SK-N-SH (cell line): ENCODE results near the gene NHERF2. TPM values are rescaled to one million over a fixed set of nuclear protein-coding genes. Genes with fewer than 3 reads are reported as not detected.

Source experiments
- CTCF ChIA-PET: fragments of 300-600, 350-600 bp; formaldehyde crosslinking; extraction: SDS; loops from one replicate; lab custom pipeline; 2021; lab: Yijun Ruan, JAX
- POLR2A ChIA-PET: fragments of 350-600 bp; sonication (Branson Sonifier 250); formaldehyde crosslinking; extraction: SDS; loops from one replicate; lab custom pipeline; 2020; ENCODE audit warnings: antibody characterized with exemption, inconsistent platforms; lab: Yijun Ruan, JAX
- DNase-seq: peaks from one replicate; pipeline ENCODE4 v3.0.0; 2012
- H2AFZ ChIP-seq: fragments of 200-600 bp; sonication (generic); 2 replicates; pipeline ENCODE4 v1.8.1; 2016; ENCODE audit warnings: antibody characterized with exemption, mild to moderate bottlenecking, low read depth
- H3F3A ChIP-seq: fragments of 200-600 bp; sonication (generic); replicated peaks from 2 replicates; pipeline ENCODE3; 2016; ENCODE audit warnings: antibody characterized with exemption, mild to moderate bottlenecking; ENCODE audit not compliant: insufficient read depth
- H3K27ac ChIP-seq, 2 experiments: fragments of 200-500 bp in 1 of 2; fragments of 200-600 bp in 1 of 2; sonication (Bioruptor generic) in 1 of 2; sonication (generic), shearing (Covaris generic) in 1 of 2; 2 replicates each; pipeline versions ENCODE4 v1.5.1 to v1.6.1; 2014 to 2016; ENCODE audit warnings: low read depth in 2 of 2, inconsistent platforms in 1 of 2, low read length in 1 of 2, mild to moderate bottlenecking in 1 of 2, mixed read lengths in 1 of 2
- H3K27me3 ChIP-seq: fragments of 200-600 bp; sonication (generic), shearing (Covaris generic); 2 replicates; pipeline ENCODE4 v1.6.1; 2016; ENCODE audit warnings: mixed run types; ENCODE audit not compliant: insufficient read depth
- H3K36me3 ChIP-seq, 2 experiments: fragments of 200-500 bp in 1 of 2; fragments of 200-600 bp in 1 of 2; sonication (Bioruptor generic) in 1 of 2; sonication (generic) in 1 of 2; replicated peaks in 1 of 2; 2 replicates each; pipeline versions ENCODE3 to v1.5.1; 2014 to 2016; ENCODE audit warnings: low read length in 1 of 2, mild to moderate bottlenecking in 1 of 2; ENCODE audit not compliant: insufficient read depth in 2 of 2, control insufficient read depth in 1 of 2
- H3K4me1 ChIP-seq, 2 experiments: fragments of 200-500 bp in 1 of 2; fragments of 200-600 bp in 1 of 2; sonication (Bioruptor generic) in 1 of 2; sonication (generic), shearing (Covaris generic) in 1 of 2; 2 replicates each; pipeline versions ENCODE4 v1.5.1 to v1.6.1; 2014 to 2016; ENCODE audit warnings: low read depth in 1 of 2, low read length in 1 of 2, mixed run types in 1 of 2; ENCODE audit not compliant: insufficient read depth in 2 of 2, control insufficient read depth in 1 of 2
- H3K4me2 ChIP-seq: fragments of 200-600 bp; sonication (generic), shearing (Covaris generic); 2 replicates; pipeline ENCODE4 v1.6.1; 2017; ENCODE audit warnings: mixed run types
- H3K4me3 ChIP-seq, 2 experiments: fragments of 200-500 bp in 1 of 2; fragments of 200-600 bp in 1 of 2; sonication (Bioruptor generic) in 1 of 2; sonication (generic), shearing (Covaris generic) in 1 of 2; 2 replicates each; pipeline versions ENCODE4 v1.5.1 to v1.8.1; 2014 to 2016; ENCODE audit warnings: low read depth in 2 of 2, inconsistent platforms in 1 of 2, low read length in 1 of 2, mild to moderate bottlenecking in 1 of 2, mixed read lengths in 1 of 2, moderate library complexity in 1 of 2
- H3K79me2 ChIP-seq: fragments of 200-600 bp; sonication (generic); 2 replicates; pipeline ENCODE4 v1.8.1; 2017; ENCODE audit warnings: mild to moderate bottlenecking; ENCODE audit not compliant: insufficient read depth
- H3K9ac ChIP-seq: fragments of 200-600 bp; sonication (generic); 2 replicates; pipeline ENCODE4 v1.6.1; 2017; ENCODE audit warnings: mixed run types
- H3K9me2 ChIP-seq: fragments of 200-600 bp; sonication (generic); 2 replicates; pipeline ENCODE4 v1.6.1; 2017; ENCODE audit warnings: mixed run types
- H3K9me3 ChIP-seq: fragments of 200-600 bp; sonication (generic); 2 replicates; pipeline ENCODE4 v1.6.1; 2017; ENCODE audit warnings: mixed run types, mild to moderate bottlenecking, moderate library complexity
- H4K20me1 ChIP-seq: fragments of 200-600 bp; sonication (generic); 2 replicates; pipeline ENCODE4 v1.6.1; 2017; ENCODE audit warnings: mild to moderate bottlenecking, mixed run types; ENCODE audit not compliant: insufficient read depth
- CHD2 ChIP-seq: fragments of 150-350 bp; IDR thresholded peaks from 2 replicates; pipeline ENCODE4 v1.6.1; 2018; ENCODE audit warnings: low read length; ENCODE audit not compliant: partially characterized antibody
- CTCF ChIP-seq: fragments of 200-600 bp; sonication (generic); IDR thresholded peaks from 2 replicates; pipeline ENCODE4 v1.6.1; 2017; ENCODE audit warnings: antibody characterized with exemption, mild to moderate bottlenecking, moderate library complexity
- ELF1 ChIP-seq: IDR thresholded peaks from 2 replicates; pipeline ENCODE4 v1.4.0; 2012
- EP300 ChIP-seq, 2 experiments: IDR thresholded peaks; 2 replicates each; pipeline versions ENCODE4 v1.4.0 to v1.6.1; 2012; ENCODE audit warnings: borderline replicate concordance in 1 of 2, low read depth in 1 of 2, low read length in 1 of 2
- EZH2phosphoT487 ChIP-seq: fragments of 200-600 bp; sonication (generic); IDR thresholded peaks from 2 replicates; pipeline ENCODE4 v1.6.1; 2017; ENCODE audit warnings: low read depth, mixed run types, mild to moderate bottlenecking, antibody characterized with exemption, moderate library complexity, borderline replicate concordance
- FOXJ3 ChIP-seq: sonication (generic); formaldehyde crosslinking; IDR thresholded peaks from 2 replicates; pipeline ENCODE4 v1.5.1; 2020; ENCODE audit warnings: mild to moderate bottlenecking, missing genetic modification reagents
- FOXM1 ChIP-seq: IDR thresholded peaks from 2 replicates; pipeline ENCODE4 v1.4.0; 2012; ENCODE audit warnings: low read depth, mild to moderate bottlenecking
- GABPA ChIP-seq: IDR thresholded peaks from 2 replicates; pipeline ENCODE4 v1.4.0; 2012; ENCODE audit warnings: low read depth, mild to moderate bottlenecking
- JUND ChIP-seq: IDR thresholded peaks from 2 replicates; pipeline ENCODE4 v1.4.0; 2012
- NFIC ChIP-seq: IDR thresholded peaks from 2 replicates; pipeline ENCODE4 v1.4.0; 2012; ENCODE audit warnings: borderline replicate concordance
- POLR2AphosphoS5 ChIP-seq: IDR thresholded peaks from 2 replicates; pipeline ENCODE4 v1.6.1; 2012; ENCODE audit warnings: low read depth, low read length
- RAD21 ChIP-seq: IDR thresholded peaks from 2 replicates; pipeline ENCODE4 v1.6.1; 2012; ENCODE audit warnings: mild to moderate bottlenecking, low read length
- RCOR1 ChIP-seq: fragments of 150-350 bp; IDR thresholded peaks from 2 replicates; pipeline ENCODE4 v1.6.1; 2017; ENCODE audit warnings: antibody characterized with exemption, low read length
- RFX5 ChIP-seq: IDR thresholded peaks from 2 replicates; pipeline ENCODE4 v1.6.1; 2012; ENCODE audit warnings: mild to moderate bottlenecking, improper control_type of control experiment, low read length
- SIN3A ChIP-seq: IDR thresholded peaks from 2 replicates; pipeline ENCODE4 v1.6.1; 2012; ENCODE audit warnings: low read depth, mild to moderate bottlenecking, low read length, moderate library complexity, borderline replicate concordance
- USF1 ChIP-seq: IDR thresholded peaks from 2 replicates; pipeline ENCODE4 v1.4.0; 2012; ENCODE audit warnings: low read depth, borderline replicate concordance
- YY1 ChIP-seq: IDR thresholded peaks from 2 replicates; pipeline ENCODE4 v1.4.0; 2012; ENCODE audit warnings: low read depth, mild to moderate bottlenecking
- ZBTB33 ChIP-seq: IDR thresholded peaks from 2 replicates; pipeline ENCODE4 v1.4.0; 2012; ENCODE audit warnings: low read depth, borderline replicate concordance
- WGBS: methylation state at CpG from one replicate; pipeline ENCODE4 v1.1.6; 2017; ENCODE audit warnings: low lambda C conversion rate; 5-methylcytosine and 5-hydroxymethylcytosine counted together
- polyA plus RNA-seq, 3 experiments: library from polyadenylated mRNA; depleted of rRNA; stranded (reverse); fragments of >200 nt; gene quantifications; 2 replicates each; pipeline ENCODE4 v1.2.3, GENCODE V29; 2012
- TF ChIP-seq, protein P1 (sequence below): IDR thresholded peaks from 2 replicates; pipeline ENCODE4; 2012

NHERF2 gene
- polyA plus RNA-seq, 1 of the 3 experiments (the other 2 are of a cell fraction): 53.8 TPM

DNA sequence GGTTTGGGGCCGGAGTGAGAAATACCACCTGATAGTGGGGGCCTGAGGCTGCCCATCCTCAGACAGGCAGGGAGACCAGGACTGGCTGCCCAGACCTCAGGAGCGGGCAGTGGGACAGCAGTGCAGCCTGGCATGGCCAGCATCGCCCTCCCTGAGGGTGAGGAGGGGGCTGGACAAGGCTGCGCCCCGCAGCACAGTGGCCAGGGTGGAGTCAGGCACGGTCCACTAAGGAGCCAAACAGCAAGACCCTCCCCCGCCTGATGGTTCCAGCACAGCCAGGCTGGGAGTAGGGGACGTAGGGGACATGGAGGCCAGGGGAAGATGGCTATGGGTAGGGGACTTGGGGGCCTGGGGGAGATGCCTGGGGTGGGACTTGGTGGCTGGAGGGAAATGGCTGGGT is 20.4 kb upstream of the NHERF2 start:
- Histone ChIP-seq H3K36me3 (peaks cover 3 to 28% of the 10 kb centered on the region in 2 experiments), H3K9me3 (no peaks in the 10 kb centered on the region), H2AFZ (no peak overlapping the region), H3K9me2 (no peaks in the 10 kb centered on the region), H3K4me3 (no peak overlapping the region), H3K27me3 (no peaks in the 10 kb centered on the region), H3K9ac (no peak overlapping the region), H3K4me1 (peaks cover 24 to 61% of the 10 kb centered on the region in 2 experiments; a peak in 3 of 4 replicates), H3F3A (peaks cover 15% of the 10 kb centered on the region), H3K27ac (no peak overlapping the region; a peak in 1 of 4 replicates), H3K79me2 (peaks cover 86% of the 10 kb centered on the region), H4K20me1 (peaks cover 73% of the 10 kb centered on the region), H3K4me2 (no peak overlapping the region)
- POLR2A ChIA-PET: no interaction called here
- CTCF ChIA-PET: interaction anchor here (4.1 kb wide), 1 partner anchor 148 kb away, joined by 26 read pairs; the partner anchor contains the start of gene TRAF7
- TF ChIP-seq FOXJ3: no peak
- TF ChIP-seq USF1: no peak
- no peak for TF ChIP-seq RAD21
- TF ChIP-seq YY1: no peak
- no peak for TF ChIP-seq CHD2
- no peak for TF ChIP-seq NFIC
- no peak for TF ChIP-seq CTCF
- no peak for TF ChIP-seq ZBTB33
- no peak for TF ChIP-seq GABPA
- no peak for TF ChIP-seq EZH2phosphoT487
- no peak for TF ChIP-seq EP300 (IDR thresholded peaks at IDR 0.05; ENCODE audit: borderline replicate concordance in 1 of 2, low read depth in 1 of 2, low read length in 1 of 2)
- TF ChIP-seq, protein P1, sequence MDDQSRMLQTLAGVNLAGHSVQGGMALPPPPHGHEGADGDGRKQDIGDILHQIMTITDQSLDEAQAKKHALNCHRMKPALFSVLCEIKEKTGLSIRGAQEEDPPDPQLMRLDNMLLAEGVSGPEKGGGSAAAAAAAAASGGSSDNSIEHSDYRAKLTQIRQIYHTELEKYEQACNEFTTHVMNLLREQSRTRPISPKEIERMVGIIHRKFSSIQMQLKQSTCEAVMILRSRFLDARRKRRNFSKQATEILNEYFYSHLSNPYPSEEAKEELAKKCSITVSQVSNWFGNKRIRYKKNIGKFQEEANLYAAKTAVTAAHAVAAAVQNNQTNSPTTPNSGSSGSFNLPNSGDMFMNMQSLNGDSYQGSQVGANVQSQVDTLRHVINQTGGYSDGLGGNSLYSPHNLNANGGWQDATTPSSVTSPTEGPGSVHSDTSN: no peak
- TF ChIP-seq SIN3A: no peak
- no peak for TF ChIP-seq ELF1
- no peak for TF ChIP-seq JUND
- no peak for TF ChIP-seq RFX5
- TF ChIP-seq FOXM1: no peak
- TF ChIP-seq POLR2AphosphoS5: no peak
- TF ChIP-seq RCOR1: no peak
- 97% methylated on average over 4 of the region's 8 CpGs for WGBS
- no peak for DNase-seq
